A549 (cell line): Measurements from ENCODE around the gene UACA.

Source experiments
- CEBPB ChIP-seq, 2 experiments: fragments of >200 bp in 1 of 2; sonication (Bioruptor Twin) in 1 of 2; formaldehyde crosslinking in 1 of 2; IDR thresholded peaks; 2 replicates each; pipeline ENCODE4 v1.6.1; 2012 to 2016
- EP300 ChIP-seq, 2 experiments: fragments of >200 bp; sonication (Bioruptor Twin); formaldehyde crosslinking; IDR thresholded peaks; 2 replicates in 1 of 2; 3 replicates in 1 of 2; pipeline ENCODE4 v1.6.1; 2016 to 2017
- HOXA7 ChIP-seq: fragments of 250-450 bp; sonication (Bioruptor Pico); IDR thresholded peaks from 2 replicates; pipeline ENCODE4 v1.5.0; 2020; ENCODE audit warnings: mild to moderate bottlenecking, moderate library complexity
- NR3C1 ChIP-seq: fragments of >200 bp; sonication (Bioruptor Twin); formaldehyde crosslinking; IDR thresholded peaks from 3 replicates; pipeline ENCODE4 v1.6.1; 2017
- POLR2A ChIP-seq: IDR thresholded peaks from 2 replicates; pipeline ENCODE4 v1.6.1; 2012; ENCODE audit warnings: mild to moderate bottlenecking, low read length
- RAD21 ChIP-seq, 2 experiments: fragments of >200 bp in 1 of 2; sonication (Bioruptor Twin) in 1 of 2; formaldehyde crosslinking in 1 of 2; IDR thresholded peaks in 1 of 2; conservative IDR thresholded peaks in 1 of 2; 2 replicates in 1 of 2; 3 replicates in 1 of 2; pipeline ENCODE4 v1.6.1; 2012 to 2018; ENCODE audit warnings: inconsistent platforms in 1 of 2
- ZNF302 ChIP-seq: fragments of 250-450 bp; sonication (Bioruptor Pico); IDR thresholded peaks from 2 replicates; pipeline ENCODE4 v1.9.0; 2021; ENCODE audit warnings: inconsistent platforms, mild to moderate bottlenecking, moderate library complexity
- TF ChIP-seq, protein P1 (sequence below): fragments of >200 bp; sonication (Bioruptor Twin); formaldehyde crosslinking; IDR thresholded peaks from 3 replicates; pipeline ENCODE4 v1.5.1; 2016
- TF ChIP-seq, protein P2 (sequence below): fragments of 200-600 bp; sonication (generic); IDR thresholded peaks from 2 replicates; pipeline ENCODE4 v1.6.1; 2016; ENCODE audit warnings: antibody characterized with exemption, mild to moderate bottlenecking, moderate library complexity

DNA sequence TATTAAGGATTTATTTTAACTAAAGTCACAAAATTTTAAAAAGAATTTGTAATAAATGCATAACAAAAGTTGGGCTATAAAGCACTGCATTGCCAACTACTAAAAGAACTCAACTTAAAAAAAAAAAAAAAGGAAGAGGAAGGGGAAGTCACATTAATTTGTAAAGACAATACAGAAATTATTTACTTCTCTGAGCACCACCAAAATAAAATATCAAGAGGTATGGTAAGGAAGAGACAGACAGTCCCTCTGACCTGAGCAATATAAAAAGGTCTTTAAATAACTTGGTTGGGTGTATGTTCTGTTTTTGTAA lies 83.5 kb downstream of the UACA start:
- no peak for TF ChIP-seq ZNF302
- no peak for TF ChIP-seq CEBPB (IDR thresholded peaks at IDR 0.05)
- TF ChIP-seq, protein P1, sequence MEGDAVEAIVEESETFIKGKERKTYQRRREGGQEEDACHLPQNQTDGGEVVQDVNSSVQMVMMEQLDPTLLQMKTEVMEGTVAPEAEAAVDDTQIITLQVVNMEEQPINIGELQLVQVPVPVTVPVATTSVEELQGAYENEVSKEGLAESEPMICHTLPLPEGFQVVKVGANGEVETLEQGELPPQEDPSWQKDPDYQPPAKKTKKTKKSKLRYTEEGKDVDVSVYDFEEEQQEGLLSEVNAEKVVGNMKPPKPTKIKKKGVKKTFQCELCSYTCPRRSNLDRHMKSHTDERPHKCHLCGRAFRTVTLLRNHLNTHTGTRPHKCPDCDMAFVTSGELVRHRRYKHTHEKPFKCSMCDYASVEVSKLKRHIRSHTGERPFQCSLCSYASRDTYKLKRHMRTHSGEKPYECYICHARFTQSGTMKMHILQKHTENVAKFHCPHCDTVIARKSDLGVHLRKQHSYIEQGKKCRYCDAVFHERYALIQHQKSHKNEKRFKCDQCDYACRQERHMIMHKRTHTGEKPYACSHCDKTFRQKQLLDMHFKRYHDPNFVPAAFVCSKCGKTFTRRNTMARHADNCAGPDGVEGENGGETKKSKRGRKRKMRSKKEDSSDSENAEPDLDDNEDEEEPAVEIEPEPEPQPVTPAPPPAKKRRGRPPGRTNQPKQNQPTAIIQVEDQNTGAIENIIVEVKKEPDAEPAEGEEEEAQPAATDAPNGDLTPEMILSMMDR: no peak
- TF ChIP-seq HOXA7 (CRISPR knock-in tag): no peak
- TF ChIP-seq RAD21 (conservative IDR thresholded peaks at IDR 0.05 in 1 of 2, IDR thresholded peaks at IDR 0.05 in 1 of 2): no peak
- no peak for TF ChIP-seq EP300 (IDR thresholded peaks at IDR 0.05)
- TF ChIP-seq, protein P2, sequence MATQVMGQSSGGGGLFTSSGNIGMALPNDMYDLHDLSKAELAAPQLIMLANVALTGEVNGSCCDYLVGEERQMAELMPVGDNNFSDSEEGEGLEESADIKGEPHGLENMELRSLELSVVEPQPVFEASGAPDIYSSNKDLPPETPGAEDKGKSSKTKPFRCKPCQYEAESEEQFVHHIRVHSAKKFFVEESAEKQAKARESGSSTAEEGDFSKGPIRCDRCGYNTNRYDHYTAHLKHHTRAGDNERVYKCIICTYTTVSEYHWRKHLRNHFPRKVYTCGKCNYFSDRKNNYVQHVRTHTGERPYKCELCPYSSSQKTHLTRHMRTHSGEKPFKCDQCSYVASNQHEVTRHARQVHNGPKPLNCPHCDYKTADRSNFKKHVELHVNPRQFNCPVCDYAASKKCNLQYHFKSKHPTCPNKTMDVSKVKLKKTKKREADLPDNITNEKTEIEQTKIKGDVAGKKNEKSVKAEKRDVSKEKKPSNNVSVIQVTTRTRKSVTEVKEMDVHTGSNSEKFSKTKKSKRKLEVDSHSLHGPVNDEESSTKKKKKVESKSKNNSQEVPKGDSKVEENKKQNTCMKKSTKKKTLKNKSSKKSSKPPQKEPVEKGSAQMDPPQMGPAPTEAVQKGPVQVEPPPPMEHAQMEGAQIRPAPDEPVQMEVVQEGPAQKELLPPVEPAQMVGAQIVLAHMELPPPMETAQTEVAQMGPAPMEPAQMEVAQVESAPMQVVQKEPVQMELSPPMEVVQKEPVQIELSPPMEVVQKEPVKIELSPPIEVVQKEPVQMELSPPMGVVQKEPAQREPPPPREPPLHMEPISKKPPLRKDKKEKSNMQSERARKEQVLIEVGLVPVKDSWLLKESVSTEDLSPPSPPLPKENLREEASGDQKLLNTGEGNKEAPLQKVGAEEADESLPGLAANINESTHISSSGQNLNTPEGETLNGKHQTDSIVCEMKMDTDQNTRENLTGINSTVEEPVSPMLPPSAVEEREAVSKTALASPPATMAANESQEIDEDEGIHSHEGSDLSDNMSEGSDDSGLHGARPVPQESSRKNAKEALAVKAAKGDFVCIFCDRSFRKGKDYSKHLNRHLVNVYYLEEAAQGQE: no peak
- no peak for TF ChIP-seq POLR2A
- no peak for TF ChIP-seq NR3C1
